NCI-H1417 treated with DMSO at 0.1 percent for 48 hours (cell line): ENCODE measurements around the gene CCDC102B.
"Not testable (repeated sequence)": the region's sequence is repeated elsewhere in the genome, so short reads cannot be mapped to it uniquely, and the experiment has no call there.

Experiments used
- DNase-seq: peaks from one replicate; lab custom pipeline; 2025; lab: John Stamatoyannopoulos, UW

The CCDC102B gene

DNA sequence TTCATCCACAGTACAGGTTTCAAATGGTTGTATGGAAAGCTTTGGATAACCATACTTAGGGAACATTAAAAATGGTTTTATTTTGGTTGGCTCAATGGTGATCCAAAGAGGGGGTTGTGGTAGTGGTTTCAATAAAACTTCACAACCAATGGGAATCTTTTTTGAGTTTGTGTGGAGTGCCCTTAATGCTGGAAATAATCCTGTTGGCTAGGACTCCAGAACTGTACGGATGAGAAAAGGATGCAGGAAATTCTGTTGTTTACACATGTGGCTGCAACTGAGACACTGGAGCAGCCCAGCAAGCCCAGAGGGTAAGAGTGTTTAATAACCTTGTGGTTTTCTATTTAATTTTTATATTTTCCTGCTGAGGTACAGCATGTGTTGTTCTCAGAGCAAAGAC, at the start of gene CCDC102B:
CCDC102B (plus strand) TSS at position 210 of the 400 bp plus-strand sequence. CDS start 38,684 bp downstream, outside the sequence.
- DNase-seq, result no peak

DNA sequence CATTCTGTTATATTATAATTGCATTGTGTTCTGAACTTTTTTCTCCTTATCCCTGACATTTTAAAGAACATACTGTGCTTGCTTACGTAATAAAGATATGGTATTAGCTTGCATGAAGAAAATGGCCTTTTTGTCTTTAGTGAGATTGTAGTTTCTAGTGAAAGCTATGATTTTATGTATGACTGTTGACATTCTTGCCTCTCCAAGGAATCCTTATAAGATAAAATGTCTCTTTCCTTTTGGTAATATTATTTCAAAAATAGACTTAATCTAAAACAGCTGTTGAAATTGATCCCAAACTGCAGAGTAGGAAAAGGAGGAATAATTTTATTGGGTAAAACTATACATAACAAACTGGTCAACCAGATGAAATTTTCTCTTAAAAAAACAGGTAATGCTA, 40.8 kb upstream of the CCDC102B start:
- DNase-seq, result no peak

DNA sequence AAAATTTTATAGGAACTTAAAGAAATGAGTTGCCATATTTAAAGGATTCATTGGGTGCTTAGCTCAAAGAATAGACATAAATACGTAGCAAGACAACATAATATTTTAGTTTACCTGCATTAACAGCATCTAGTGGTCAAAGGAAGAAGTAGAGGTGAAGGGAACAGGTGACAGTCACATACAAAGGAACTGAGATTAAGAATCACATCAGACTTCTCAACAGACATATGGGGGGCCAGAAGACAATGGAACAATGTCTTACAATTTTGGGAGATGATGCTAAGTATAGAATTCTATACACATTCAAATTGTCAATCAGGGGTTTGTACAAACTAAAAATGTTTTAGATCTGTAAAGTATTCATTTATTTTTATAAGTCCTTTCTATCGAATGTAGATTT, 38.6 kb upstream of the CCDC102B start:
- DNase-seq, result no peak

DNA sequence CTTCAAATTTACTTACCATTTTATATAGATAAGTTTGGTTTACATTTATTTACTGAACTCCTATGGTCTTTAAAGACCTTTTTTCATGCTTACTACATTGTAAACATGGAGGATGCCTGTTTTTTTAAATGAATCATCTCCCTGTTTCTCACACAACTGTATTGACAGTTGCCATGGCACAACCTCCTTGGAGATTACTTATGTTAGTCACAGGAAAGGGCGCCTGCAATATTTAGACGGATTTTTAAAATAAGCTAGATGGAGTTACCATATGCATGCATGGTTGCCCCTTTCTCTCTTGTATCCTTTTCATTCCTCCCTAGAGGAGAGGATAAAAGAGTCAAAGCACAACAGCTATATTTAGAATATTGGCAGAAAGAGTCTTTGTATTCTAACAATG, 34.8 kb upstream of the CCDC102B start:
- no peak for DNase-seq

GRCh38 chr18:68764016-68764415, 33.9 kb upstream of the CCDC102B start:
- no peak for DNase-seq

GRCh38 chr18:68766433-68766832, 31.4 kb upstream of the CCDC102B start:
- DNase-seq, result no peak

DNA sequence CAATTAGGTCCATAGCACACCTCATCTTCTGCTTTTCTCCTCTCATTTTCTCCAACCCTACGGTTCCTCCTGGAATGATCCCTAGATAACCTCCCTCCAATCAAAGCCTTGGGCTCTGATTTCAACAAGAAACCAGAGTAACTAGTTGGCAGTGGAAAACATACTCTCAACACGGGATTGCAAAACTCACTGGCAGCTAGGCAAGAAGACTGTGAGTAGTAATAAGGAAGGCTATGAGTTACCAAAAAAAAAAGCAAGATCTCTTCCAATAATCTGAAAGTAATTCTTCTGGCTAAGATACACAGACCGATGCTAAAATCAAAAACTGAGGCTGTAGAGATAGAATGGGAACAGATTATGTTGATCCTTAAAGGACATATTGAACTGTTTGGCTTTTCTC, 28.4 kb upstream of the CCDC102B start:
- DNase-seq, result no peak

GRCh38 chr18:68772268-68772667, 25.6 kb upstream of the CCDC102B start:
- DNase-seq, result no peak

DNA sequence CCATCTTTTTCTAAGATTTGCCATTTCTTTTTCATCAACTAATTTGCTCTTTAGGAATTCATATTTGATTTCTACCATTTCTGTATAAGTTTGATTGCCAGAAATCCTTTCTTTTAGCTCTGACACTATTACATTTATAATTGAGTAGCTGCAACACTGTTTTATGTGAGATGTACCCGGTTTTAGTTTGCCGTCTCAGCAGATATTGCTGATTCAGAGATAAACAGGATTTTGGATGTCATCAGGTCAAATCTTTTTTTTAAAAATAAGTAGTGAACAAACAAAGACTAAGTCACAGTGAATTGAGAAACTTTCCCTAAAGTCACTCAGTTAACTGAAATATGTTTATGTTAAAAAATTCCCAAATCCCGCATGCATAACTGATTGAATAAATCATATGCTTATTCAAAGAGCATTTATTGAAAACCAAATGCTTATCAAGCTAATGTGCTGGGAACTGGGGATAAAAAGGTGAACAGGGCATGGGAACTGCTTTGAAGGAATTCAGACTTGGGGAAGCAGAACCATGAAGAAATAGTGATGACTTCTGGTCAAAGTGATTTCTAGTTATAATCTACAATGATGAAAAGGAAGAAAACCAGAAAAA, 19.5 kb upstream of the CCDC102B start:
- no peak for DNase-seq

- no peak for DNase-seq
Measured at GRCh38 chr18:68779169-68779568, 18.7 kb upstream of the CCDC102B start.

GRCh38 chr18:68780802-68781635, 16.9 kb upstream of the CCDC102B start:
- DNase-seq, result no peak

GRCh38 chr18:68783506-68783905, 14.4 kb upstream of the CCDC102B start:
- no peak for DNase-seq

- DNase-seq, result no peak
Measured at GRCh38 chr18:68784071-68784470, 13.8 kb upstream of the CCDC102B start.

DNA sequence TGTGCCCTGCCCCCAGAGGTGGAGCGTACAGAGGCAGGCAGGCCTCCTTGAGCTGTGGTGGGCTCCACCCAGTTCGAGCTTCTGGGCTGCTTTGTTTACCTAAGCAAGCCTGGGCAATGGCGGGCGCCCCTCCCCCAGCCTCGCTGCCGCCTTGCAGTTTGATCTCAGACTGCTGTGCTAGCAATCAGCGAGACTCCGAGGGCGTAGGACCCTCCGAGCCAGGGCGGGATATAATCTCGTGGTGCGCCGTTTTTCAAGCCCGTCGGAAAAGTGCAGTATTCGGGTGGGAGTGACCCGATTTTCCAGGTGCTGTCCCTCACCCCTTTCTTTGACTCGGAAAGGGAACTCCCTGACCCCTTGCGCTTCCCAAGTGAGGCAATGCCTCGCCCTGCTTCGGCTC, 7.6 kb upstream of the CCDC102B start:
- DNase-seq, result not testable (repeated sequence)

DNA sequence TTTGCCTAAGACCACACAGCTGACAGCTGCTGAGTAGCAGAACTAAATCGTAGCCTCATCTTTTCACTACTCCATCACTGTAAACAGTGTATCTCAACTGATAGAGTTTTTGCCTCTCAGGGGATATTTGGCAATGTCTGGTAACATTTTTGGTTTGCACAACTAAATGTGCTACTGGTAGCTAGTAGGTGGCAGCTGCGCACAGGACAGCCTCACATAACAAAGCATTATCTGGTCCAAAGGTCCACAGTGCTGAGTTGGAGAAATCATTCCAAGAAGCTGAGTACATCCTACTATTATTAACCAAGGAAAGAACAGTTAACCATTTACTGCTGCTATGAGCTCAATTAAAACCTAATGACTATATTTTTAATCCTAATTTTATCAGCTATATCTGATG, 6.1 kb upstream of the CCDC102B start:
- no peak for DNase-seq

GRCh38 chr18:68793951-68794350, 3.9 kb upstream of the CCDC102B start:
- DNase-seq, result no peak

GRCh38 chr18:68796936-68797690, 767 bp upstream of the CCDC102B start:
- no peak for DNase-seq

- no peak for DNase-seq
Measured at GRCh38 chr18:68800075-68800474, 2.2 kb downstream of the CCDC102B start.

DNA sequence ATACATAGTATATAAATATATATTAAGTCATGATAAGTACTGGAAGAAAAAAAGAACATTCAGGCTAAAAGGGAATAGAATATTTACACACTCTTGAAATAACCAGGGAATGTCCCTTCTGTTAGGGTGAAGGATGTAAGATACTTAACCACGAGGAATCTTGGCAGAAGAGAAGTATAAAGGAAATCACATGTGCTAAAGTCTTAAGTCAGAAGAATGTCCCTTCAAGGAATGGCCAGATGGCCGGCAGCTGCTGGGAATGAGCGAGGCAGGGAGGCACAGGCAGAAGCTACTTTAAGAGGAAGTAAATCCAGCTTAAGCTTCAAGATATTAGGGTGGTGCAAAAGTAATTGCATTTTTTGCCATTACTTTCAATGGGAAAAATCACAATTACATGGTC, 5.5 kb downstream of the CCDC102B start:
- DNase-seq, result no peak

DNA sequence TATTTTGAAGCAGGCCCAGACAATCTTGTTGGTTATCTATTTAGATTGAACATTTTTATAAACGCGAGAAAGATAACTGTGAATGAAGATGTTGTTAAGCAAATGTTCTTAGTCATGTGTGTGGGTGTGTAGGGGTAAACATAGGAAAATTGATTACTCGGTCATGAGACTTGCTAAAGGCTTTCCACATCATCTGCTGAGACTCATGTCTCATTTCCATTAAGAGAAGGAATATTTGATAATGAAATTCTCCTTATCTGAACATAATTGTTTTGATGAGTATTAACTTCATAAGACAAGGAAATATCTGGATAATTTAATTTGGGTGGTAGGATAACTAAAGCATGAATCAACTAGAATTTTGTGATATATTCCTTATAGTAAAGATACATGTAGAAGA, 19.7 kb downstream of the CCDC102B start:
- no peak for DNase-seq

- DNase-seq, result no peak
Measured at GRCh38 chr18:68818584-68818983, 20.7 kb downstream of the CCDC102B start.

DNA sequence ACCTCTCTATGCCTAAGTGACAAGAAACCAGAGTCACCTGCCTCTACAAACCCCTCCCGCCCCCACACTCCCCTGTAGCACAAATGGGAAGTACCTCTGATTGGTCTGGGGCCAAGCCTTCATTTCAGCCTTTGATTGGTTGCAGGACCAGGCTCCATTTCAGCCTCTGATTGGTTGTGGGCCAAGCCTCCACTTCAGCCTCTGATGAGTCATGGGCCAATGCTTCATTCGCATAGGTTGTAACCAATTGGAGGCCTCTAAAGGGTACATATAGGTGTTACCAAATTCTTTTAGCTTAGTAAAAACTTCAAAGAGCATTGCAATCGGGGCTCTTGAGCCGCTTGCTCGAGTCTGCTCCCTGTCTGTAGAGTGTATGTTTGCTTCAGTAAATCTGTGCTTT, 25.0 kb downstream of the CCDC102B start:
- no peak for DNase-seq

- DNase-seq, result no peak
Measured at GRCh38 chr18:68826121-68826520, 28.2 kb downstream of the CCDC102B start.
